Sigmoid colon (tissue), 7 donors: ENCODE results near the gene PLXDC1. TPM values are rescaled to one million over a fixed set of nuclear protein-coding genes. Genes with fewer than 3 reads are reported as not detected.

Experiments
- DNase-seq: peaks from one replicate; pipeline ENCODE4 v3.0.0-alpha.2; 2019
- H3K27ac ChIP-seq, 4 donors: fragments of 200-600 bp; sonication (generic); one replicate each; pipeline ENCODE4 v1.5.1; 2016 to 2019; ENCODE audit warnings: mild to moderate bottlenecking in 1 of 4
- H3K27me3 ChIP-seq, 3 donors: fragments of 200-600 bp; sonication (generic); one replicate each; pipeline ENCODE4 v1.5.1; 2019; ENCODE audit warnings: mild to moderate bottlenecking in 1 of 3
- H3K36me3 ChIP-seq, 4 donors: fragments of 200-600 bp; sonication (generic); one replicate each; pipeline ENCODE4 v1.5.1; 2016 to 2019
- H3K4me1 ChIP-seq, 4 donors: fragments of 200-600 bp; sonication (generic); one replicate each; pipeline ENCODE4 v1.5.1; 2017 to 2019
- H3K4me3 ChIP-seq, 4 donors: fragments of 200-600 bp; sonication (generic); one replicate each; pipeline ENCODE4 v1.5.1; 2017 to 2019; ENCODE audit warnings: mild to moderate bottlenecking in 2 of 4, moderate library complexity in 1 of 4
- H3K9me3 ChIP-seq, 4 donors: fragments of 200-600 bp in 3 of 4; sonication (generic) in 3 of 4; one replicate each; pipeline versions ENCODE4 v1.5.1 to v1.6.1; 2013 to 2019
- CTCF ChIP-seq, 4 experiments: fragments of 450-650 bp in 3 of 4; fragments of 200-600 bp in 1 of 4; IDR thresholded peaks; one replicate each; pipeline ENCODE4 v1.5.1; 2016 to 2019; ENCODE audit warnings: antibody characterized with exemption in 4 of 4, mild to moderate bottlenecking in 3 of 4, moderate library complexity in 2 of 4
- EP300 ChIP-seq, 4 donors: sonication (generic); formaldehyde crosslinking; IDR thresholded peaks; one replicate each; pipeline ENCODE4 v1.6.1; 2017; ENCODE audit warnings: antibody characterized with exemption in 4 of 4
- POLR2A ChIP-seq, 2 donors: fragments of 450-650 bp; IDR thresholded peaks; one replicate each; pipeline ENCODE4 v1.6.1; 2016; ENCODE audit warnings: antibody characterized with exemption in 2 of 2, mild to moderate bottlenecking in 2 of 2, moderate library complexity in 2 of 2
- POLR2AphosphoS5 ChIP-seq, 4 donors: sonication (generic); formaldehyde crosslinking; IDR thresholded peaks; one replicate each; pipeline ENCODE4 v1.6.1; 2017; ENCODE audit warnings: antibody characterized with exemption in 4 of 4
- WGBS, 2 donors: extraction: QIAGEN DNeasy Blood & Tissue Kit; methylation state at CpG; one replicate each; pipeline ENCODE4 v1.1.7; 2013; 5-methylcytosine and 5-hydroxymethylcytosine counted together
- intact Hi-C: fragments of 100-400 bp; cut with DNase I; formaldehyde crosslinking; loops from one replicate; pipeline ENCODE4 v1.15.1; 2023
- polyA plus RNA-seq, 3 donors: library from polyadenylated mRNA; stranded (reverse); fragments of 200-250 nt; gene quantifications; one replicate each; pipeline ENCODE4 v1.2.3, GENCODE V29; 2013
- total RNA-seq, 4 donors: library from RNA; depleted of rRNA; stranded (reverse); fragments of >200 nt; gene quantifications; one replicate each; pipeline ENCODE4 v1.1.0, GENCODE V29; 2016
- donor health status: healthy with polysubstance abuse.
- donor health status: Bipolar disorder and iron deficiency.
- donor health status: healthy.

PLXDC1 gene
- total and polyA plus RNA-seq, 7 donors = 1.4 to 13.0 (median 6.2) TPM

DNA sequence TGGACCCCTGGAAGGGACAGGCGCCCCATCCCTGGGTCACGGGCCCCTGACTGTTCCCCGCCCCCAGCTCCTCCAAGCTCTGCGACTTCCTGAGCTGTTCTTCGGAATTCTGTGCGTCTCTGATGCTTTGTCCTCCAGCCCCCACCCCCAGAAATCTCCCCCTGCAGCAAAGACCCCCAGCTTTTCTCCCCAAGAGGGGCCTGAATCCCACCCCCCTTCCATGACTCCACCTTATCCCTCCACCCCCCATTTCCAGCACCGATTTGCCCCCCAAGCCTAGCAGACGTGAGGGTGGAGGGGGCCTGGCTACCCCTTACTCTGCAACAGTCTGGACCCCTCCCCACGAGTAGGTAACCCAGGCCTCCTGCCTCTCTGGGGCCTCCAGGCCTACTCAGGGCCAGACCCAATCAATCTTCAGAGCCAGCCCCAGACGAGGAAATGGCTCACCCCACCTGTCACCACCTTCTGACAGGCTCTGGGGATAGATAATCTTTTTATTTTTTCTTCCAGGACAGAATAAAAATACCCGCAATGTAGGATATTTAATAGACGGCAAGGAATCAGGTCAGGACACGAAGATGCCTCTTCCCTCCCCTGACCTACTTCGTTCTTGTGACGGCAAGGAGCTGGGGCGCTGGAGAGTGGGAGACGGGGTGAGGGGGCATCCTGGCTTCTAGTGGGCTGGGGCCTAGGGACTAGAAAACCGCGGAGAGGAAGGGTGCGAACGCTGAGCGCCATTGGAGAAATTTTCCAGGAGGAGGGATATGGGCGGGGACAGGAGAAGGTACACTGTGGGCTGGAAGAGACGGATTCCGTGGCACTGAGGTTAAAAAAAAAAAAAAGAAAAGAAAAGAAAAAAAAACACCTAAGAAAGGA lies 744 bp upstream of the PLXDC1 start:
- H3K27ac ChIP-seq = peak overlapping the region; percentile 89 to 96 (median 90)
- peaks cover 0 to 28% (median 24%) of the 10 kb centered on the region in 4 donors for H3K4me1 ChIP-seq
- no peaks in the 10 kb centered on the region for H3K36me3 ChIP-seq
- peak overlapping the region; percentile 29 to 88 (median 72) for H3K4me3 ChIP-seq
- peaks cover 14 to 23% (median 15%) of the 10 kb centered on the region in 3 donors for H3K27me3 ChIP-seq
- H3K9me3 ChIP-seq = no peaks in the 10 kb centered on the region
- no peak for TF ChIP-seq POLR2AphosphoS5 (IDR thresholded peaks at IDR 0.05)
- no peak for TF ChIP-seq CTCF (IDR thresholded peaks at IDR 0.05)
- no peak for TF ChIP-seq EP300 (IDR thresholded peaks at IDR 0.05)
- TF ChIP-seq POLR2A (IDR thresholded peaks at IDR 0.05) = no peak
- peak; percentile 76 for DNase-seq
- 4 to 14% methylated on average over 25 of the region's 25 CpGs for WGBS, 2 donors
- intact Hi-C loops = loop anchor here (1.0 to 5.0 kb wide), 3 partner anchors 85 to 285 kb away; no protein-coding TSS in a partner anchor

DNA sequence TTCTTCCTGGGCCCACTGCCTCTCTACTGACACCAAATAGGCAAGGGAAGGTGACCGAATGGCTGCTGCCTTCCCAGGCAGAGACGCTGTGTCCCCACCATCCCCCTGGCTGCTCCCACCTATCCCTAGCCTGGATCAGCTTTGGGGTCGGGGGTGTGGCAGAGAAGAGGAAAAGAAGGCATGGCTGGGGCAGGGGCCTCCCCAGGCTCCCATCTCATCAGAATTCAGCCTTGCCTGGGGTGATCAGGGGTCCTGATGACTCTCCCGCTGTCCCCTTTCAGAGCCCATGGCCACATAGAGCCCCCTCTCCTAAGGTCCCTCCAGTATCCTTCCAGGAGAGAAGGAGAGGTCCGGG lies 665 bp downstream of the PLXDC1 start:
- H3K4me1 ChIP-seq = peaks cover 0 to 28% (median 24%) of the 10 kb centered on the region in 4 donors
- WGBS, 2 donors = 27 to 34% methylated on average over 5 of the region's 5 CpGs
- no peak for TF ChIP-seq EP300 (IDR thresholded peaks at IDR 0.05)
- no peak for TF ChIP-seq POLR2A (IDR thresholded peaks at IDR 0.05)
- no peak for TF ChIP-seq POLR2AphosphoS5 (IDR thresholded peaks at IDR 0.05)
- no peak for TF ChIP-seq CTCF (IDR thresholded peaks at IDR 0.05)
- H3K4me3 ChIP-seq = peak overlapping the region; percentile 30 to 88 (median 72)
- peak overlapping the region in 3 of 4 donors; percentile 89 to 96 (median 90) for H3K27ac ChIP-seq
- DNase-seq = no peak
- no peaks in the 10 kb centered on the region for H3K36me3 ChIP-seq
- intact Hi-C loops = loop anchor here (5.0 kb wide), 2 partner anchors 83 to 283 kb away; no protein-coding TSS in a partner anchor
- H3K27me3 ChIP-seq = peaks cover 9 to 23% (median 15%) of the 10 kb centered on the region in 3 donors
- H3K9me3 ChIP-seq = no peaks in the 10 kb centered on the region

DNA sequence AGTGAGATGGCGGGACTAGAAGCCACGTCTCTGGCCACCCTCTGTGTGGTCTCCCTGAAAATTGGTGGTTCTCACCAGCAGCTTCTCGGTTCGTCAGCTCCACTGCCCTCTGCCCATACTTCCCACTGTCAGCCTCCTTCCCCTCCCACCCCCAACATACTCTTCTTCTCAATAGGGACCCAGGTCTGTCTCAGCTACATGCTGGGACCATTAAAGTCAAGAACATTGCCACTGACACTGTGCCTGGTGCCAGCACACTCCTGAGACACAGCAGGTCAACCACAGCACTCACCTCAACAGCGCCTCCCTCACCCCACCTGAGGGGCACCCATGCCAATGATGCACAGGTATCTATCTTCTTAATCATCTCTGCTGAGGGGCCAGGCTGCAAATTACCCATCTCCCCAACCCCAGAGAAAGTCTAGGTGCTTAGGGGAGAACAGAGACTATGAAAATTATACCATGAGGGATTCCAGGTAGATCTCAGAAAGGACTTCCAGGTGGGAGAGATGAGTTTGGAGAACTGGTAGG lies 1.3 kb downstream of the PLXDC1 start:
- DNase-seq = no peak
- Histone ChIP-seq H3K27ac (no peak overlapping the region), H3K4me3 (no peak overlapping the region), H3K27me3 (peaks cover 9 to 23% (median 15%) of the 10 kb centered on the region in 3 donors), H3K4me1 (peaks cover 0 to 28% (median 24%) of the 10 kb centered on the region in 4 donors), H3K9me3 (no peaks in the 10 kb centered on the region), H3K36me3 (no peaks in the 10 kb centered on the region)
- intact Hi-C loops = loop anchor here (5.0 kb wide), 2 partner anchors 83 to 283 kb away; no protein-coding TSS in a partner anchor
- WGBS, 2 donors = 68 to 75% methylated on average over 5 of the region's 5 CpGs
- TF ChIP-seq POLR2A (IDR thresholded peaks at IDR 0.05) (no peak), EP300 (IDR thresholded peaks at IDR 0.05) (no peak), CTCF (IDR thresholded peaks at IDR 0.05) (no peak), POLR2AphosphoS5 (IDR thresholded peaks at IDR 0.05) (no peak)

DNA sequence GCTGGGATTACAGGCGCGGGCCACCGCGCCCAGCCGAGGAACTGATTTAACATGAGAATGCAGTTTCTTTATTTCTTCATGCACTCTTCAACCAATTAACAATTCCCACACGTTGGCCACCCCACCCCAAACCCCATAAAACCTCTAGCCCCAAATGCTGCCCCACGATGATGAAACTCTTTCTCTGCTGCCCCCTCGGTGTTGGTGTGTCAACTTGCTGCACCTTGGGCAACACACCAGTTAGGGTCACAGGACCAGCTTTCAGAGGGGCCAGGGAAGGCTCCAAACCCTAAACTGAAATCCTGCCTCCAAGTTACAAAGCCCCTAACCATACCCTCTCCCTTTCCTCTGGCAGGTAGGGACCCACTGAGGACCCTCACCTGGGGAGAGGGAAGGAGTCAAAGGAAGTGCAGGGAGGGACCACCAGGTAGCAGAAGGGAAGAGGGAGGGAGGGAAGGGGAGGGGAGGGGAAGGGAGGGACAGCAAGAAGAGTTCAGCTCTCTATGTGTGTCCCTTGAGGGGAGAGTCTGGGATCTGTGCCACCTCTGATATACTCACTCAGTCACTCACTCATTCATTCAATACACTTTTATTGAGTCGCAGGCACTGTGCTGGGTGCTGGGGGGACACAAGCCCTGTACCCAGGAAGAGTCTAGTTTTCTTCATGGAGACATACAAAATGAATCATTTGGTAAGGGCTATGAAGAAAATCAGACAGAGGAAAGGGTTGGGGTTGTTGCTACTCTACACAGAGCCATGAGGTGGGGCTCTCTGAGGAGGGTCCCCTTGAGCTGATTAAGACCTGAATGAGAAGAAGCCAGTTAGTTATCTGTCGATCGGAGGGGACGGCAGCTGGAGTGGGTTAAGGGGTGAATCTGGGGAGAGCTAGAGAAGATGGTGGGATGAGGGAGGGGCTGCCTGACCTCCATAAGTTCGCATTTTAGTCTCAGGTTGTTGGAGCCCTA lies 3.9 kb downstream of the PLXDC1 start:
- Histone ChIP-seq H3K27ac (no peak overlapping the region), H3K4me3 (no peak overlapping the region), H3K4me1 (peaks cover 0 to 22% (median 17%) of the 10 kb centered on the region in 4 donors), H3K9me3 (no peaks in the 10 kb centered on the region), H3K27me3 (peaks cover 9 to 23% (median 15%) of the 10 kb centered on the region in 3 donors), H3K36me3 (no peaks in the 10 kb centered on the region)
- intact Hi-C loops = no loop called here
- no peak for TF ChIP-seq POLR2AphosphoS5 (IDR thresholded peaks at IDR 0.05)
- TF ChIP-seq POLR2A (IDR thresholded peaks at IDR 0.05) = no peak
- no peak for TF ChIP-seq EP300 (IDR thresholded peaks at IDR 0.05)
- no peak for TF ChIP-seq CTCF (IDR thresholded peaks at IDR 0.05)
- no peak for DNase-seq
- 46 to 63% methylated on average over 13 of the region's 13 CpGs for WGBS, 2 donors
